ENCODE data around the gene RELT.
"Not testable (repeated sequence)": the region's sequence is repeated elsewhere in the genome, so short reads cannot be mapped to it uniquely, and the experiment has no call there.

The RELT gene

DNA sequence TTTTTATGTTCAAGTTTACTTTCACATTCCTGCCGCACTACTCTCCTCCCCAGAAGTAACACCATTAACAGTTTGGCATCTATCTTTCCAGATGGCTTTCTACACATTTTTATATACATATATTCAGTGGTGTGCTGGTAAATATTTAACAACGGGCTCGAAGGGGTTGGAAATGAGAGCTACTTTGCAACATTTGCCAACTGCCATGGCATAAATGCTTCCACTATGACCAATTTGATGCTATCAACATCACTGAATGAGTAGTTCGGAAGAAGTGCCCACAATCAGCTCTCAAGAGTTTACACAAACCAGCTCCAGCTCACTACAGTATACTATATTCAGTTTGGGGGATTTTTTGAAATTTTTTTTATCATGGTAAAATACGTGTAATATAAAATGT lies 55.2 kb downstream of the RELT start:
- H3K27me3 Mint-ChIP-seq, result no peaks in the 10 kb centered on the region
- H3K4me1 Mint-ChIP-seq (ENCODE audit: low read depth in 2 of 2), result no peaks in the 10 kb centered on the region
- peaks cover 3% of the 10 kb centered on the region for H3K36me3 Mint-ChIP-seq (ENCODE audit: insufficient read depth)
- H3K27ac Mint-ChIP-seq, result no peak overlapping the region
- ATAC-seq (replicated peaks), result no peak
- H3K9me3 Mint-ChIP-seq, result no peaks in the 10 kb centered on the region
- DNase-seq, result no peak
- no peak overlapping the region for H3K4me3 Mint-ChIP-seq

DNA sequence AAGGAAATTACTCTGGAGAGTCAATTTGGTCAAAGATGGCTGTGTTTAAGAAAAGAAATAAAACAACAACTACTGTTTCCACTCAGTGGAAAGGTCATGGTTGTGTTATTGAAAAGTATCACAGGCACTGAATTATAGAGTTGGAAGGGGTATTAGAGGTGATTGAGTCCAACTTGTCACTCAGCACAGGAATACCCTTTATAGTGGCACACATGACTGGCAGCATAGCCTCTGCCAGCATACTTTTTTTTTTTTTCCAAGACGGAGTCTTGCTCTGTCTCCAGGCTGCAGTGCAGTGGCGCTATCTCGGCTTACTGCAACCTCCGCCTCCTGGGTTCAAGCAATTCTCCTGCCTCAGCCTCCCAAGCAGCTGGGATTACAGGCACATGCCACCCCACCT lies 60.7 kb downstream of the RELT start:
- not testable (repeated sequence) for DNase-seq; H3K36me3 Mint-ChIP-seq (ENCODE audit: insufficient read depth); H3K27ac Mint-ChIP-seq; ATAC-seq (replicated peaks); H3K4me3 Mint-ChIP-seq; H3K27me3 Mint-ChIP-seq; H3K4me1 Mint-ChIP-seq (ENCODE audit: low read depth in 2 of 2); H3K9me3 Mint-ChIP-seq

DNA sequence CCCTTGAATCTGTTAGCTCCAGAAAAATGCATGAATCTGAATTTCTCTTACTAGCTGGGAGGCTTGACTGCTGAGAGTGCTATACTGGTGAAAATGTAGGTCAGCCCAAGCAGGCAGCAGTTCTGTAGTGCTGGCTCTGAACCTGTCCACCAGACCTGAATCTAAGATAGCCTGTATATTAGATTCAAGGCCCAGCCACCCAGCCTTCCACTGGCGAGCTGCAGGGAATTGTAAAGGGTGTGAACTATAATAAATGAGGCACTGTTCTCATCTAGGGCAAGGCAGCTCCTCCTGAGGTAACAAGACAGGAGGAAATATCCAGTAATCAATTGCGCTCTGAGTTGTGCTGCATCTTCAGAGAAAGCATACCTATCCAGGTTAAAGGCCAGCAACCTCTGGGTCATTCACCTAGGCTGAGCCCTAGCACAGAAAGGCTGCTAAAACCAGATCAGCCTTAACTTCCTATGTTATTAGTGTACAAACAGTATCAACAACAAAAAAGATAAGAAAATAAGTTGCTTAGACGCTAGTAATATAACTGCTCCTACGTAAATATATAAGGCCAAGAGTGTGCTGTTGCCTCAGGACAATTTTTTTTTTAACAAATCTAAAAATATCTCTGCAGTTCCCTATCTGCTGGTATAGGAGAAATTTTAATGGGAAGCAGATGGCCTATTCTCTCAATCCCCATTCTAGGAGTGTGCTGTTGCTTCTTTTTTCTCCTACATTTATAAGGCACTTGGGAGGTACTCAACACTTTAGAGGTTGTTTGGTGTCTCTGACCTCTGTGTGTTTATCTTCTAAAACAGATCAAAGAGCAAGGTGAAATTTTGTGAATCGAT lies 63.0 kb downstream of the RELT start:
- H3K36me3 Mint-ChIP-seq (ENCODE audit: insufficient read depth), result no peaks in the 10 kb centered on the region
- no peaks in the 10 kb centered on the region for H3K27me3 Mint-ChIP-seq
- DNase-seq (no peak), ATAC-seq (replicated peaks) (no peak)
- no peaks in the 10 kb centered on the region for H3K9me3 Mint-ChIP-seq
- no peaks in the 10 kb centered on the region for H3K4me1 Mint-ChIP-seq (ENCODE audit: low read depth in 2 of 2)
- no peak overlapping the region for H3K27ac Mint-ChIP-seq
- H3K4me3 Mint-ChIP-seq, result no peak overlapping the region

DNA sequence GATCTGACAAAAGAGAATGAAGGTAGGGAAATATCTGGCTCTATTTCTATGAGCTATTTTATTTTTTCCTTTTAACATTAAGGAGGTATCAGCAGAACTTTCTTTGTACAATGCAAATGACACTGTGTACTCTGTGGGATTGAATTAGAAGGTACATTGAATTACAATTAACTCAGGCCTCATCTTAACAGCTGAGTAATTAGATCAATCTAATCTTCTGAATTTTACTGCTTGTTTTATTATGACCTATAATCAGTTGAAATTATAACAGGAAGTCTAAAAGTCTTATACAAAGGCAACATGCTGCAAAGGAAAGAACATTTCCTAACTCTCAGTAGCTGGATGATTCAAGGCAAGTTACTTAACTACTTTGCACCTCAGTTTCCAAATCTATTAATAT lies 69.8 kb downstream of the RELT start:
- H3K4me3 Mint-ChIP-seq, result no peak overlapping the region
- H3K27ac Mint-ChIP-seq, result no peak overlapping the region
- H3K9me3 Mint-ChIP-seq, result no peaks in the 10 kb centered on the region
- H3K27me3 Mint-ChIP-seq, result no peaks in the 10 kb centered on the region
- no peaks in the 10 kb centered on the region for H3K36me3 Mint-ChIP-seq (ENCODE audit: insufficient read depth)
- DNase-seq (no peak), ATAC-seq (replicated peaks) (no peak)
- peaks cover 4 to 10% of the 10 kb centered on the region in 2 donors for H3K4me1 Mint-ChIP-seq (ENCODE audit: low read depth in 2 of 2)

DNA sequence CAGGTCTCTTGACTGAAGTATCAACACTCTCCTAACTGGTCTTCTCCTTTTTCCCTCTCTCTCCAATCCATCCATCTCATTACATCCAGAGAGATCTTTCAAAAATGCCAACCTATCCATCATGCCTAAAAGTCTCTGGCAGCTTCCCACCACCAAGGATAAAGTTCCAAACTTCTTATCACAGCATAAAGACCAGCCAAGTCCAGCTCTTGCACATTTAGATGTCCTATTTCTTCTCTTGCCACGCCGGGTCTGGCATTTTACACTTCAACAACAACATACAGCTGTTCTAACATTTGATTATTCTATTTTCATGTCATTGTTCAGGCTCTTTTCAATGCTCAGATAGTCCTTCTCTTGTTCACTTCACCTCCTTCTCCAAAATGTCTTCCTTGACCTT lies 70.6 kb downstream of the RELT start:
- Mint-ChIP-seq H3K27ac (peak overlapping the region in 1 of 2 donors; percentile 4), H3K4me1 (ENCODE audit: low read depth in 2 of 2) (peaks cover 6 to 10% of the 10 kb centered on the region in 2 donors), H3K36me3 (ENCODE audit: insufficient read depth) (no peaks in the 10 kb centered on the region), H3K4me3 (no peak overlapping the region), H3K27me3 (no peaks in the 10 kb centered on the region), H3K9me3 (no peaks in the 10 kb centered on the region)
- ATAC-seq (replicated peaks), result no peak
- no peak for DNase-seq

All from effector memory CD8-positive, alpha-beta T cell (primary cell).